Measurements from ENCODE around the gene CHDH.

The CHDH gene

DNA sequence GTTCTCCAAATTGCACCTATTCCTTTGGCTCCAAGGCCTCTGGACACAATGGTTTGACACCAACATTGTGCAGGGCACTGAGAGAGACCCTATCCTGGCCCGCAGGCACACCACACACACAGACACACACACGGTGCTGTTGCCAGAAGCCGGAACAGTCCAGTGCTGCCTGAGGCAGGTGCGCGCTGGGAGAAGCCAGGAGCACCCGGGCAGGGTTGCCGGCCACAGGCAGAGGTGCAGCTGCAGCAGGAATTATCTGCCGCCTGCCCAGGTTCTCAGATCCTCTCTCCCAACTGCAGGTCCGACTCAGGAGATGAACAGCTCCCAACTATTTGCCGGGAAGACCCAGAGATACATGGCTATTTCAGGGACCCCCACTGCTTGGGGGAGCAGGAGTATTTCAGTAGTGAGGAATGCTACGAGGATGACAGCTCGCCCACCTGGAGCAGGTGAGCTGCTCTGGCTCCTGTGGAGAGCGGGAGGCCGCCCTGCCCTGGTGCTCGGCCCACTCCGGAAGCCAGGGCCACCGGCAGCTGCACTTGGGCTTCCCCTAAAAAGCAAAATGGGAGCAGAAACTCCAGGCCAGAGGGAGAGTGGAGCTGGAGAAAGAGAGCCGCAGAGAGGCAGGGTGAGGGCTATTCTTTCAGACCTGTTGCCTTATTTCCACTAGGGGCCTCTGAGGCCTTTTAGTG is 42.9 kb downstream of the CHDH start:
- Histone ChIP-seq H3K27ac (ENCODE audit: extremely low read depth, low read depth, low read length) (no peak overlapping the region), H3K4me3 (ENCODE audit: low read depth, low read length) (no peak overlapping the region), H3K9me3 (ENCODE audit: control insufficient read depth, insufficient read depth, low read depth, low read length) (no peaks in the 10 kb centered on the region), H3K4me1 (ENCODE audit: control insufficient read depth, insufficient read depth, low read length) (no peaks in the 10 kb centered on the region), H3K36me3 (ENCODE audit: control insufficient read depth in 2 of 2, insufficient read depth in 1 of 2, low read length in 2 of 2) (no peaks in the 10 kb centered on the region)
- POLR2A ChIA-PET, result no interaction called here
- TF ChIP-seq ZNF510 (tag by site-specific recombination; IDR thresholded peaks at IDR 0.05; ENCODE audit: insufficient replicate concordance), result no peak
- no peak for TF ChIP-seq MZF1 (tag by site-specific recombination; IDR thresholded peaks at IDR 0.05; ENCODE audit: borderline replicate concordance)
- TF ChIP-seq ZNF138 (tag by site-specific recombination; IDR thresholded peaks at IDR 0.05; ENCODE audit: borderline replicate concordance), result no peak
- TF ChIP-seq ZIC2 (tag by site-specific recombination; IDR thresholded peaks at IDR 0.05), result no peak
- no peak for TF ChIP-seq ZNF76 (tag by site-specific recombination; IDR thresholded peaks at IDR 0.05; ENCODE audit: borderline replicate concordance, low read depth)
- CTCF ChIA-PET, result no interaction called here

- CTCF ChIA-PET, result no interaction called here
- POLR2A ChIA-PET, result no interaction called here
- TF ChIP-seq ZNF624 (tag by site-specific recombination; IDR thresholded peaks at IDR 0.05), result no peak
- TF ChIP-seq ZNF830 (tag by site-specific recombination; IDR thresholded peaks at IDR 0.05; ENCODE audit: low read depth), result no peak
- no peak for TF ChIP-seq ZNF558 (tag by site-specific recombination; IDR thresholded peaks at IDR 0.05)
- no peak for TF ChIP-seq ZFP37 (tag by site-specific recombination; IDR thresholded peaks at IDR 0.05)
- no peak for TF ChIP-seq YY1 (tag by site-specific recombination; IDR thresholded peaks at IDR 0.05)
- no peak for TF ChIP-seq SETDB1 (IDR thresholded peaks at IDR 0.05; ENCODE audit: insufficient read length, low read length)
- TF ChIP-seq IKZF3 (tag by site-specific recombination; IDR thresholded peaks at IDR 0.05), result no peak
- TF ChIP-seq MEIS1 (CRISPR knock-in tag; IDR thresholded peaks at IDR 0.05; ENCODE audit: borderline replicate concordance), result no peak
- TF ChIP-seq, protein P1, sequence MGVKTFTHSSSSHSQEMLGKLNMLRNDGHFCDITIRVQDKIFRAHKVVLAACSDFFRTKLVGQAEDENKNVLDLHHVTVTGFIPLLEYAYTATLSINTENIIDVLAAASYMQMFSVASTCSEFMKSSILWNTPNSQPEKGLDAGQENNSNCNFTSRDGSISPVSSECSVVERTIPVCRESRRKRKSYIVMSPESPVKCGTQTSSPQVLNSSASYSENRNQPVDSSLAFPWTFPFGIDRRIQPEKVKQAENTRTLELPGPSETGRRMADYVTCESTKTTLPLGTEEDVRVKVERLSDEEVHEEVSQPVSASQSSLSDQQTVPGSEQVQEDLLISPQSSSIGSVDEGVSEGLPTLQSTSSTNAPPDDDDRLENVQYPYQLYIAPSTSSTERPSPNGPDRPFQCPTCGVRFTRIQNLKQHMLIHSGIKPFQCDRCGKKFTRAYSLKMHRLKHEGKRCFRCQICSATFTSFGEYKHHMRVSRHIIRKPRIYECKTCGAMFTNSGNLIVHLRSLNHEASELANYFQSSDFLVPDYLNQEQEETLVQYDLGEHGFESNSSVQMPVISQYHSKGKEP (tag by site-specific recombination; IDR thresholded peaks at IDR 0.05), result no peak
- no peak for TF ChIP-seq ZNF580 (tag by site-specific recombination; IDR thresholded peaks at IDR 0.05)
- TF ChIP-seq ZNF416 (tag by site-specific recombination; IDR thresholded peaks at IDR 0.05), result no peak
- no peak for TF ChIP-seq TRIM28 (IDR thresholded peaks at IDR 0.05; ENCODE audit: borderline replicate concordance, low read length)
- TF ChIP-seq PRDM1 (tag by site-specific recombination; IDR thresholded peaks at IDR 0.05), result no peak
- TF ChIP-seq ZBTB20 (tag by site-specific recombination; IDR thresholded peaks at IDR 0.05), result no peak
- TF ChIP-seq ZNF391 (tag by site-specific recombination; IDR thresholded peaks at IDR 0.05; ENCODE audit: borderline replicate concordance, low read depth), result no peak
- TF ChIP-seq ZFP3 (tag by site-specific recombination; IDR thresholded peaks at IDR 0.05; ENCODE audit: low read depth), result no peak
These were observed 43.9 kb downstream of the CHDH start for GRCh38 chr3:53802256-53802880.

DNA sequence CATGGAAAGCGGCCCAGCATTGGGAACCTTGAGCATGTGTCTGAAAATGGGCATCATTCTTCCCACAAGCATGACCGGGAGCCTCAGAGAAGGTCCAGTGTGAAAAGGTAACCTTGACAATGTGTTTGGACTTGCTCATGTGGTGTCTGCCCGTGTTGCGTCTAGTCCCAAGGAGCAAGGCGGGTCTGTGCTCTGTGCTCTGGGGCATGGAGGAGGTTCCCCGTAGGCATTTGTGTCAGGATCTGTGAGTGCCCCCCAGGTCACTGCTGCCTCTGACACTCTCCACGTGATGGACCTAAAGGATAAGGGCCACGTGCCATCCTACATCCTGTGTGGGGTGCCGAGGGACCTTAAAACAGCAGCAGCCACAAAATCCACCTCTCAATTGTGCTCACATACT is 44.9 kb downstream of the CHDH start:
- Histone ChIP-seq H3K36me3 (ENCODE audit: control insufficient read depth in 2 of 2, insufficient read depth in 1 of 2, low read length in 2 of 2) (no peaks in the 10 kb centered on the region), H3K27ac (ENCODE audit: extremely low read depth, low read depth, low read length) (no peak overlapping the region), H3K4me1 (ENCODE audit: control insufficient read depth, insufficient read depth, low read length) (no peaks in the 10 kb centered on the region), H3K9me3 (ENCODE audit: control insufficient read depth, insufficient read depth, low read depth, low read length) (no peaks in the 10 kb centered on the region), H3K4me3 (ENCODE audit: low read depth, low read length) (no peak overlapping the region)
- TF ChIP-seq ZNF837 (tag by site-specific recombination; IDR thresholded peaks at IDR 0.05), result no peak
- TF ChIP-seq ZNF10 (tag by site-specific recombination; IDR thresholded peaks at IDR 0.05), result no peak
- no peak for TF ChIP-seq ZNF510 (tag by site-specific recombination; IDR thresholded peaks at IDR 0.05; ENCODE audit: insufficient replicate concordance)
- no peak for TF ChIP-seq ZNF501 (tag by site-specific recombination; IDR thresholded peaks at IDR 0.05)
- no peak for TF ChIP-seq ZNF311 (tag by site-specific recombination; IDR thresholded peaks at IDR 0.05; ENCODE audit: borderline replicate concordance)
- TF ChIP-seq ZNF701 (tag by site-specific recombination; IDR thresholded peaks at IDR 0.05), result no peak
- no peak for TF ChIP-seq ZNF239 (tag by site-specific recombination; IDR thresholded peaks at IDR 0.05)
- ChIA-PET POLR2A (no interaction called here), CTCF (no interaction called here)

More at GRCh38 chr3:53802256-53802880, 43.9 kb downstream of the CHDH start:
- no peak overlapping the region for H3K27ac ChIP-seq (ENCODE audit: extremely low read depth, low read depth, low read length)
- H3K4me1 ChIP-seq (ENCODE audit: control insufficient read depth, insufficient read depth, low read length), result no peaks in the 10 kb centered on the region
- no peaks in the 10 kb centered on the region for H3K9me3 ChIP-seq (ENCODE audit: control insufficient read depth, insufficient read depth, low read depth, low read length)
- H3K36me3 ChIP-seq (ENCODE audit: control insufficient read depth in 2 of 2, insufficient read depth in 1 of 2, low read length in 2 of 2), result no peaks in the 10 kb centered on the region
- H3K4me3 ChIP-seq (ENCODE audit: low read depth, low read length), result no peak overlapping the region

All from HEK293 (cell line).